Naive thymus-derived CD4-positive, alpha-beta T cell (primary cell): ENCODE data around the gene SIDT1. TPM values are rescaled to one million over a fixed set of nuclear protein-coding genes. Genes with fewer than 3 reads are reported as not detected.
"Not testable (repeated sequence)": the region's sequence is repeated elsewhere in the genome, so short reads cannot be mapped to it uniquely, and the experiment has no call there.

Source experiments
- ATAC-seq: fragments of 150-1000 bp; cut with Tn5 transposase; 2 replicates; pipeline ENCODE4 v1.10.0; 2021; ENCODE audit warnings: mild to moderate bottlenecking, moderate library complexity
- CTCF ChIA-PET: fragments of 350-600 bp; sonication (Branson Sonifier 250); formaldehyde crosslinking; loops from one replicate; lab custom pipeline; 2021; ENCODE audit warnings: antibody characterized with exemption; lab: Charles Lee
- POLR2A ChIA-PET: fragments of 350-600 bp; sonication (Branson Sonifier 250); formaldehyde crosslinking; loops from one replicate; lab custom pipeline; 2021; ENCODE audit warnings: antibody characterized with exemption, inconsistent platforms; lab: Charles Lee
- DNase-seq, 9 donors: peaks; one replicate each; pipeline versions ENCODE4 v3.0.0 to v3.0.0-alpha.2; 2020 to 2022; ENCODE audit warnings: mixed read lengths in 1 of 9
- H3K27ac ChIP-seq: one replicate; pipeline ENCODE4 v1.7.0; 2013; ENCODE audit warnings: mild to moderate bottlenecking, low read depth, low read length, moderate library complexity
- H3K27me3 ChIP-seq, 2 donors: one replicate each; pipeline ENCODE4 v1.7.0; 2013; ENCODE audit warnings: low read length in 2 of 2, mild to moderate bottlenecking in 2 of 2, moderate library complexity in 2 of 2; ENCODE audit not compliant: control insufficient read depth in 2 of 2, insufficient read depth in 2 of 2
- H3K36me3 ChIP-seq, 3 experiments: 1 replicate in 2 of 3; 2 replicates in 1 of 3; pipeline ENCODE4 v1.7.0; 2013; ENCODE audit warnings: low read length in 3 of 3, mild to moderate bottlenecking in 3 of 3, moderate library complexity in 1 of 3; ENCODE audit not compliant: insufficient read depth in 3 of 3, control insufficient read depth in 2 of 3
- H3K4me1 ChIP-seq, 2 donors: one replicate each; pipeline ENCODE4 v1.7.0; 2013; ENCODE audit warnings: low read length in 2 of 2, mild to moderate bottlenecking in 2 of 2, moderate library complexity in 1 of 2; ENCODE audit not compliant: control insufficient read depth in 2 of 2, insufficient read depth in 2 of 2
- H3K4me3 ChIP-seq: 2 replicates; pipeline ENCODE4 v1.7.0; 2013; ENCODE audit warnings: mild to moderate bottlenecking, low read length
- H3K9me3 ChIP-seq, 3 experiments: 1 replicate in 2 of 3; 2 replicates in 1 of 3; pipeline ENCODE4 v1.7.0; 2013; ENCODE audit warnings: low read length in 3 of 3; ENCODE audit not compliant: control insufficient read depth in 2 of 3
- H3K27ac Mint-ChIP-seq, 9 donors: one replicate each; pipeline ENCODE4 v1.8.0; 2020 to 2022; ENCODE audit warnings: mixed read lengths in 9 of 9, mild to moderate bottlenecking in 8 of 9, moderate library complexity in 5 of 9, inconsistent platforms in 2 of 9
- H3K27me3 Mint-ChIP-seq, 5 donors: one replicate each; pipeline ENCODE4 v1.8.0; 2021 to 2022; ENCODE audit warnings: mixed read lengths in 5 of 5, mild to moderate bottlenecking in 1 of 5
- H3K36me3 Mint-ChIP-seq, 5 donors: one replicate each; pipeline ENCODE4 v1.8.0; 2020 to 2022; ENCODE audit warnings: mixed read lengths in 5 of 5, mild to moderate bottlenecking in 3 of 5, inconsistent platforms in 1 of 5
- H3K4me1 Mint-ChIP-seq, 7 donors: one replicate each; pipeline ENCODE4 v1.8.0; 2020 to 2022; ENCODE audit warnings: mixed read lengths in 7 of 7, mild to moderate bottlenecking in 3 of 7, inconsistent platforms in 1 of 7
- H3K4me3 Mint-ChIP-seq, 10 donors: one replicate each; pipeline ENCODE4 v1.8.0; 2020 to 2022; ENCODE audit warnings: mild to moderate bottlenecking in 10 of 10, mixed read lengths in 10 of 10, moderate library complexity in 6 of 10, inconsistent platforms in 2 of 10
- H3K9me3 Mint-ChIP-seq, 11 donors: one replicate each; pipeline ENCODE4 v1.8.0; 2020 to 2022; ENCODE audit warnings: mixed read lengths in 11 of 11, mild to moderate bottlenecking in 4 of 11, inconsistent platforms in 1 of 11, moderate library complexity in 1 of 11
- intact Hi-C, 2 donors: fragments of 100-400 bp; cut with micrococcal nuclease; formaldehyde crosslinking; loops; one replicate each; pipeline ENCODE4 v1.15.1; 2023
- polyA plus RNA-seq, 2 donors: library from polyadenylated mRNA; unstranded; fragments of 300-500 nt; fragmentation: Illumina TruSeq; gene quantifications; one replicate each; pipeline ENCODE4 v1.2.3, GENCODE V29; 2021
- total RNA-seq, 6 experiments: library from RNA in 5 of 6; stranded (reverse) in 5 of 6; gene quantifications; 1 replicate in 5 of 6; 2 replicates in 1 of 6; pipeline ENCODE4 v1.2.3 and lab custom pipeline; 2021 to 2026

Gene SIDT1
- total and polyA plus RNA-seq, 7 experiments from 2014 or later, result 19.9 to 65.7 (median 58.5) TPM

DNA sequence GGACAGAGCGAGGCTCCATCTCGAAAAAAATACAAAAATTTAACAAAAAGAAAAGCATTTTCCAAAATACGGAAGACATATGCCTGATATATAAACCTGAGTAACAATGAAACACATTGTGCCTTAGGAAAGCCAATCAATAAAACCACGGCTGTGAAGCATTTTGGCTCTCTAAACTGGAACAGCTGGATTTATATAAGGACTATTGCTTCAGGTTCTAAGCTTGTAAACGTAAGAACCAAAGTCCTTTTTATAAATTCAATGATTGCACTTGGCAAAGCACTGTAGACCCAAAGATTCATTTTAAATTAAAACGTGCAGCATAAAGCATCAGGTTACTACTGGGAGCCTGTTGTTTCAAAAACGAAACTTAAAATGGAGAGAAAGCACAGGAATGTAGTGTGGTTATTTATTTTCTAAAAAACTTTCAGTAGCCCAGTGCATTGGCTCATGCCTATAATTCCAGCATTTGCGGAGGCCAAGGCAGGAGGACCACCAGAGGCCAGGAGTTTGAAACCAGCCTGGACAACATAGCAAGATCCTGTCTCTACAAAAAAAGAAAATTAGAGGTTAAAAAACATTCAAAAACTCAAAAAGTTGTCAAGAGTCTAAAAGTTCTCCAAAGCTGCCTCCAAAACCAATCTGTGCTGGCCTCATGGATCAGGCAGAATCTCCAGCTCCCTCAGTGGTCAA is 102.6 kb downstream of the SIDT1 start:
- no peak overlapping the region for H3K4me3 ChIP-seq
- Mint-ChIP-seq H3K36me3 (peaks cover 0 to 20% (median 5%) of the 10 kb centered on the region in 5 donors), H3K4me3 (no peak overlapping the region), H3K27me3 (no peaks in the 10 kb centered on the region), H3K4me1 (no peaks in the 10 kb centered on the region), H3K27ac (no peak overlapping the region), H3K9me3 (no peaks in the 10 kb centered on the region)
- DNase-seq, result no peak
- CTCF ChIA-PET, result no interaction called here
- no peak for ATAC-seq
- POLR2A ChIA-PET, result interaction anchor here (0.6 kb wide), 1 partner anchor 174 kb away, joined by 4 read pairs; no protein-coding TSS in a partner anchor
- no peaks in the 10 kb centered on the region for H3K4me1 ChIP-seq
- peaks cover 0 to 4% (median 0%) of the 10 kb centered on the region in 3 experiments for H3K36me3 ChIP-seq
- intact Hi-C loops, result no loop called here
- H3K9me3 ChIP-seq, result no peaks in the 10 kb centered on the region
- H3K27ac ChIP-seq, result no peak overlapping the region
- no peaks in the 10 kb centered on the region for H3K27me3 ChIP-seq

DNA sequence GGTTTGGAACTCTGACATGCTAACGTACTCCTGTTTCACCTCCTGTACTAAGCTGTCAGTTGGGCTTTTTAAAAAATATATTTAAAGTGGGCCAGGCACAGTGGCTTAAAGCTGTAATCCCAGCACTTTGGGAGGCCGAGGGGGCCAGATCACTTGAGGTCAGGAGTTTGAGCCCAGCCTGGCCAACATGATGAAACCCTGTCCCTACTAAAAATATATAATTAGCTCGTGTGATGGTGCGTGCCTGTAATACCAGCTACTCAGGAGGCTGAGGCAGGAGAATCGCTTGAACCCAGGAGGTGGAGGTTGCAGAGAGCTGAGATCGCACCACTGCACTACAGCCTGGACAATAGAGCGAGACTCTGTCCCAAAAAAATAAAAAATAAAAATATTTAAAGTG is 103.7 kb downstream of the SIDT1 start:
- H3K9me3 Mint-ChIP-seq, H3K4me3 Mint-ChIP-seq, intact Hi-C loops, POLR2A ChIA-PET, DNase-seq, H3K27ac ChIP-seq, H3K4me1 ChIP-seq, H3K36me3 ChIP-seq, CTCF ChIA-PET, H3K36me3 Mint-ChIP-seq, H3K27me3 ChIP-seq, H3K4me1 Mint-ChIP-seq, H3K27ac Mint-ChIP-seq, H3K27me3 Mint-ChIP-seq, H3K4me3 ChIP-seq, H3K9me3 ChIP-seq, ATAC-seq: not testable (repeated sequence)

- Histone ChIP-seq H3K27ac (no peak overlapping the region), H3K27me3 (no peaks in the 10 kb centered on the region), H3K4me3 (no peak overlapping the region), H3K36me3 (no peaks in the 10 kb centered on the region), H3K4me1 (no peaks in the 10 kb centered on the region), H3K9me3 (no peaks in the 10 kb centered on the region)
- ChIA-PET POLR2A (no interaction called here), CTCF (no interaction called here)
- H3K4me3 Mint-ChIP-seq, result no peak overlapping the region
- peaks cover 0 to 4% (median 0%) of the 10 kb centered on the region in 7 donors for H3K4me1 Mint-ChIP-seq
- peaks cover 0 to 5% (median 0%) of the 10 kb centered on the region in 5 donors for H3K36me3 Mint-ChIP-seq
- no peak overlapping the region for H3K27ac Mint-ChIP-seq
- DNase-seq, result no peak
- ATAC-seq, result no peak
- intact Hi-C loops, result no loop called here
- H3K27me3 Mint-ChIP-seq, result no peaks in the 10 kb centered on the region
- H3K9me3 Mint-ChIP-seq, result no peaks in the 10 kb centered on the region
Measured at GRCh38 chr3:113637756-113638155, 105.4 kb downstream of the SIDT1 start.

- Mint-ChIP-seq H3K4me1 (peaks cover 0 to 4% (median 0%) of the 10 kb centered on the region in 7 donors), H3K27me3 (no peaks in the 10 kb centered on the region), H3K4me3 (no peak overlapping the region), H3K9me3 (peaks cover 0 to 4% (median under 1%) of the 10 kb centered on the region in 11 donors), H3K36me3 (peaks cover under 1 to 7% (median 1%) of the 10 kb centered on the region in 5 donors), H3K27ac (no peak overlapping the region)
- CTCF ChIA-PET, result no interaction called here
- no peaks in the 10 kb centered on the region for H3K27me3 ChIP-seq
- H3K9me3 ChIP-seq, result no peaks in the 10 kb centered on the region
- ATAC-seq (no peak), DNase-seq (no peak)
- H3K27ac ChIP-seq, result no peak overlapping the region
- no peaks in the 10 kb centered on the region for H3K36me3 ChIP-seq
- no peaks in the 10 kb centered on the region for H3K4me1 ChIP-seq
- no peak overlapping the region for H3K4me3 ChIP-seq
- POLR2A ChIA-PET, result no interaction called here
- intact Hi-C loops, result no loop called here
Measured at GRCh38 chr3:113638910-113639309, 106.6 kb downstream of the SIDT1 start.

GRCh38 chr3:113643583-113643982 is 111.2 kb downstream of the SIDT1 start:
- intact Hi-C loops, result no loop called here
- no peaks in the 10 kb centered on the region for H3K36me3 ChIP-seq
- Mint-ChIP-seq H3K27me3 (no peaks in the 10 kb centered on the region), H3K4me1 (peaks cover 0 to 4% (median 0%) of the 10 kb centered on the region in 7 donors), H3K36me3 (peaks cover 4 to 20% (median 13%) of the 10 kb centered on the region in 5 donors), H3K4me3 (no peak overlapping the region), H3K9me3 (peaks cover 3 to 40% (median 15%) of the 10 kb centered on the region in 11 donors), H3K27ac (no peak overlapping the region)
- no peaks in the 10 kb centered on the region for H3K4me1 ChIP-seq
- ChIA-PET CTCF (interaction anchor here (1.2 kb wide), 1 partner anchor 102 kb away, joined by 4 read pairs; no protein-coding TSS in a partner anchor), POLR2A (no interaction called here)
- DNase-seq, result no peak
- H3K27me3 ChIP-seq, result no peaks in the 10 kb centered on the region
- no peak for ATAC-seq
- H3K9me3 ChIP-seq, result peaks cover 0 to 11% (median 0%) of the 10 kb centered on the region in 3 experiments
- no peak overlapping the region for H3K27ac ChIP-seq
- no peak overlapping the region for H3K4me3 ChIP-seq

DNA sequence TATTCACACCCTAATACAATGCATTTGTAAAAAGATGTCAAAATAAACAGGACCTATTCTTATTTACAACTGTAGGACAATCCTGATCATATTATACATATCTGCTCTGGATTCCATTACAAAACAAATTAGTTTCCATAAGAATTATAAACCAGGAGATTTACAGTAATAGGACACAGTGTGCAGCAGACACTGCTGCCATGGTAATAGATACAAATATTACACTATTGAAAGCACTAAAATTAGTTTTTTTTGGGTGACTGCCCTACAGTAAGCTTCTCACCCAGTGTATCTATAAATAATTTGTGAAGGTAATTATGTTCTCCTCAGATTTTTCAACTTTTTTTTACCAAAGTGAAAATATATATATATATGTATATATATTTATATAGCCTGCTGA is 116.2 kb downstream of the SIDT1 start:
- ChIA-PET CTCF (no interaction called here), POLR2A (no interaction called here)
- intact Hi-C loops, result no loop called here
- Mint-ChIP-seq H3K36me3 (peaks cover 4 to 34% (median 28%) of the 10 kb centered on the region in 5 donors), H3K4me3 (no peak overlapping the region), H3K4me1 (peaks cover 0 to 4% (median 0%) of the 10 kb centered on the region in 7 donors), H3K9me3 (peaks cover 3 to 40% (median 14%) of the 10 kb centered on the region in 11 donors), H3K27ac (no peak overlapping the region), H3K27me3 (no peaks in the 10 kb centered on the region)
- ATAC-seq, result no peak
- no peaks in the 10 kb centered on the region for H3K27me3 ChIP-seq
- DNase-seq, result no peak
- H3K4me1 ChIP-seq, result no peaks in the 10 kb centered on the region
- H3K27ac ChIP-seq, result no peak overlapping the region
- no peaks in the 10 kb centered on the region for H3K36me3 ChIP-seq
- no peak overlapping the region for H3K4me3 ChIP-seq
- H3K9me3 ChIP-seq, result peaks cover 0 to 11% (median 0%) of the 10 kb centered on the region in 3 experiments
